Activated naive CD8-positive, alpha-beta T cell treated with anti-CD3 and anti-CD28 coated beads, Interleukin-2, amount 50 U/mL, for 16 hours (primary cell): ENCODE data around the gene CDSN.

Experiments used
- DNase-seq: peaks from one replicate; pipeline ENCODE4 v3.0.0-alpha.2; 2020; ENCODE audit warnings: low read depth, low spot score

CDSN gene

DNA sequence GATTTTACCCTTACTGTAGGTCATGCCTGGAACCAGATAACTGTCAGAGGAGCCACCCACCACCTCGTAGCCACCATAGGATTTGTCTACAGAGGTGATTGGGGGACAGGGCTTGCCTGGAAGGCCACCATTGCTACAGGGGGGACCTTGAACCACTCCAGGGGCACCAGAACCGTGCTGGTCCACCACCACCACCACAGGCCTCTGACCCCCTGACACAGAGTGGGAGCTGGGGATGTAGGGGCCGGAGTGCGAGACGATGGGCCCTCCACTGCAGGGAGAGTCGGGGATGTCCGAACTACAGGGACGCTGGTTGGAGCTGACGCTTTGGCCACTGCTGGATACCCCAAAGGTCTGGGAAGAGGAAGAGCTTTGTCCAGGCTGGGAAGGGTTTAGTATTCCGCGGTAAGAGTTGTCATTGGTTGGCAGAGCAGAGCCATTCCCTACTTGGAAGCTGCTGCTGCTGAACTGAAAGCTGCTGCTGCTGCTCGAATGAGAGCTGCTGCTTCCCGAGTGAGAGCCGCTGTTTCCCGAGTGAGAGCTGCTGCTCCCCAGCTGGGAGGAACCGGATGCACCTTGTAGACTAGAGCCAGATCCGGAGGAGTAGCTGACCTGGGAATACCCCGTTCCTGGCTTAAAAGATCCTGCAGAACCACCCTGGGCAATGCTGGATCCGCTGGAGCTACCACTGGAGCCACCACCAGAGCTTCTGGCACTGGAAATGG lies 3.4 kb downstream of the CDSN start:
- no peak for DNase-seq

DNA sequence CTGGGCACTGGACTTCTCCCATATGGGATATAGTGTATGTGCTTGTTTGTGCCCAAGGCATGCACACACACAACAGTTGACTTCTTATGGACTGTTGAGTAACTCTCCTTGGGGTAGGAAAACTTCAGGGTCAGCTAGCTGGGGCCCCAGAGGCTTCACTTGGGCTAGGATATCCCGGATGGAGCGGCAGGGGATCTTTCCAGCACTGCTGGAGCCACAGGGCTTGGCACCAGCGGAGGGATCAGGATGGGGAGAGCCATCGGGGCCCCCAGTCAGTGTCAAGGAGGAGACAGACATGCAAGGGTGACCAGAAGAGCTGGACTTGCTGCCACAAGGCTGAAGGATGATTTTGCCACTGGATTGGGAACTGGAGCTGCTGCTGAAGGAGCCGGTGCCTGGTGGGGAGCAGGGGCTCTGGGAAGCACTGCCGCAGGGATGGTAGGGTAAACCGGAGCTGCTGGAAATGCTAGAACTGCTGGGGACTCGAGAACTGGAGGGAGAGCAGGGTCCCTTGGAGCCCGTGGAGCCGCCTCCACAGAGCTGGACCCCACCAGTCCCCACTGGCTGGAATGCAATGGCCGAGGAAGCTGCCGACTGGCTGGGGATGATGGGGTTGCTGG lies 4.2 kb downstream of the CDSN start:
- DNase-seq: no peak

DNA sequence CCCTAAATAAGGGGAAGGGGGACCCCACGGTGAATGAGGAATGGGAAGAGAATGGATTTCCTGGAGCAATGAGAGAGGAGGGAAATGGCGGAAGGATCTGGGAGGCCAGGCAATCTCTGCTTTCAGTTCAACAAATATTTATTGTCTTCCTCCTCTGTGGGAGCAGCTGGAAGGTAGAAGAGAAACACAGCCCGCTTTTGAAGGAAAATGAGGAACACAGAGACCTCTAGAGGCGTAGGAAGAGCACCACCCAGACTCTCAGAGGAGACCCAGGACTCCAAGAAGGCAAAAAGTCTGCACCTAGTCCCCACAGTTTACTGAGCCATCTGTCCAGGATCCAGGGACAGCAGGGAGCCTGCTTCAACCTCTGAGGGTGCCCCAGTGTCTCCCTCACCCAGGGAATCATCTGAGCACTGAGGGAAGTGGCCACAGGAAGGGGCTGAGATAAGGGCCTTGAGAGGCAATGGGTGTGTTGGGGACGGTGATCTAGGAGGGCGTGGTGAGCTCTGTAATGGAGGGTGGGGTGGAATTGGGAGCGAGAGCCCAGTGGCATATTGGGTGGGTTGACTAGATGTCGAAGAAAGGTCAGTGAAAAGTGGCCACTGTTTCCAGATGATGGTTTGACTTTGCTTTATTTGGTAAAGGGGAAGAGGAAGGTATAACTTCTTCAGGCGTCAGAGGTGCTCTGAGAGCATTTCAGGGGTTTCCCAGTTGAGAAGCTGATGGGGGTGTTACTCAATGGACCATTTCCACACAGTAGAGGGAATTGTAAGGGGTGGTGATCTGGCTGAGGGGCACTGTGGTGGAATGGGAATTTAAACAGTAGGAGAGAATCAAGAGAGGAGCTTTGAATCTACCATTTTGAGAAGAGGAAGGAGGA lies 5.0 kb downstream of the CDSN start:
- no peak for DNase-seq

DNA sequence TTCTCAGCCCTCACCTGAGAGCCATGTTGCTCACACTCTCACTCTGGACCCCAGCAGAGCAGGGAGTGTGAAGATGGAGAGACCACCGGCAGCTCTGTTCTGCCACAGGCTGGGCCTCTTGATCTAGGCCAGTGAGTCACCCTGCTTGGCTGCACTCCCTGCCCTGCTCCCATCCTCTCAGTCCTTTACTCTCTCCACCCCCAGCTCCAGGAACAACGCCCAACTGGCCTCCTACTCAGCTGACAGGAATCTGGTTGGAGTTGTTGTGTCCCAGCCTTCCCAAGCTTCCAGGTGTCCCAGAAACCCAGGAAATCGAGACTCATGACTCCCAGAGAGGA lies 5.7 kb downstream of the CDSN start, which contains the start of gene PSORS1C1:
Gene PSORS1C1, plus strand, starts transcription at position 260 of the 338 bp plus-strand sequence. CDS start 14,833 bp downstream, outside the sequence.
- no peak for DNase-seq

DNA sequence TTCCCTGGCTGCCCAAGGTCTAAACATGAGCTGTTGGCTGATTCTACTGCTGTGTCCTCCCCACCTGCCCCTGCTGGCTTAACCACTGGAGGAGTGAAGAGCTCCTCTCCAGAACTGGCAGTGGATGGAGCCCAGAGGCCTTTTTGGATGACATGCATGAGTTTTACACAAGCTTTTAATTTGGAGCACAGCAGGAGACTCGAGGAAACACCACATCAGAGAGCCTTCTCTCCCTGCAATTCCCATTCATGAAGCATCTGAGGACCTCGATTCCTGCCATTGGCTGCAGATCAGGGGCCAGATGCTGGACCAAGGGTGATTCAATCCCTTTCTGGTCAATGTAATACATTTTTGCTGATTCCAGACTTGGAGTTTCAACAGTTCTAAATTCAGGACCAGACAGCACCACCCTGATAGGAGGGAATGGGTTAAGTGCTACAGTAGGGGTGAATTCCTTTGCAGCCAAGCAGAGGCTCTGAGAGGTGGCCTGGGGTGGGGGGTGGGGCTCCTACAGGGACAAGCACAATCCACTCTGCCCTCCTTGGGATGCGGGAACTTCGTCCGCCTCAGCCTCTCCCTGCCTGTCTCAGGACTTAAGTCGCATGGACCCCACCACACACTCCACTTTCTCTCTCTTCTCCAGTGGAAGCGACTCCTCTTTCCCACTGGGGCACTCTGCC lies 6.2 kb downstream of the CDSN start:
- no peak for DNase-seq

DNA sequence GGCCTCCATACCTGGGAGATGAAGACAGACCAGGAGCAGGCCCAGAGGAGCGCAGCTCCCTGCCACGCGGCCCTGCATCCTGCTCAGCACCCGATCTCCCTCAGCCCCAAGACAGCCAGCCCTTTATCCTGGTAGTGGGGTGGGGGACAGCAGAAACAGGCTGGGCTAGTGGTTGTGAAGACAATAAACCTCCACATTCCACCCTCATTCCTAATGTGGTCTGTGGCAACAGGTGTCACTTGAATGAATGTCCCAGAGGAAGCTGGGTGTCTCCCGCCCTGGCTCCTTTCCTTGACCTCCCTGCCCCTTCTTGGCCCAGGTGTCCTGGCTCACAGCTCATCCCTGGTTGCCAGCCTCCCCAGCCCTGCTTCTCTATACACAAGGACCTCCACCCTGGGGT lies 7.8 kb downstream of the CDSN start, which contains the start of gene C6orf15:
Gene C6orf15, minus strand, starts transcription at position 98 of the 400 bp plus-strand sequence. Its CDS starts 20 bp downstream, at position 78.
- DNase-seq: no peak

DNA sequence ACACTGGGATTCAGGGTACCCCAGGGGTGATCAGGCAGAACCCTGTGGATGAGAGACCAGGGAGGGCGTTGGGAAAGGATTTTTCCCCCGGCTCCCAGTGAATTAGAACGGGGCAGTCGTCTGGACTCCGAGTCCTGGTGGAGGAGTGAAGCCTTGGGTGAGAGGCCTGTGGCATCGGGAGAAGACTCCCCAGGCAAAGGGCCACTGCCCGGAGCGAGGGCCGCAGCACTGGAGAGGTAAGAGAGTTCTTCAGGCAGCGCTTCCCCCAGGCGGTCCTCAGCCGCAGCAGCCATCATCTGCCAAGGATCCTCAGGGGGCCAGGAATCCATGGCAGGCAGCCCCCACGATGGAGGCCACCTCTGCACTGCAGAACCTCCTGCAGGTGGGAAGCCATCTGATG lies 8.5 kb downstream of the CDSN start:
- no peak for DNase-seq

DNA sequence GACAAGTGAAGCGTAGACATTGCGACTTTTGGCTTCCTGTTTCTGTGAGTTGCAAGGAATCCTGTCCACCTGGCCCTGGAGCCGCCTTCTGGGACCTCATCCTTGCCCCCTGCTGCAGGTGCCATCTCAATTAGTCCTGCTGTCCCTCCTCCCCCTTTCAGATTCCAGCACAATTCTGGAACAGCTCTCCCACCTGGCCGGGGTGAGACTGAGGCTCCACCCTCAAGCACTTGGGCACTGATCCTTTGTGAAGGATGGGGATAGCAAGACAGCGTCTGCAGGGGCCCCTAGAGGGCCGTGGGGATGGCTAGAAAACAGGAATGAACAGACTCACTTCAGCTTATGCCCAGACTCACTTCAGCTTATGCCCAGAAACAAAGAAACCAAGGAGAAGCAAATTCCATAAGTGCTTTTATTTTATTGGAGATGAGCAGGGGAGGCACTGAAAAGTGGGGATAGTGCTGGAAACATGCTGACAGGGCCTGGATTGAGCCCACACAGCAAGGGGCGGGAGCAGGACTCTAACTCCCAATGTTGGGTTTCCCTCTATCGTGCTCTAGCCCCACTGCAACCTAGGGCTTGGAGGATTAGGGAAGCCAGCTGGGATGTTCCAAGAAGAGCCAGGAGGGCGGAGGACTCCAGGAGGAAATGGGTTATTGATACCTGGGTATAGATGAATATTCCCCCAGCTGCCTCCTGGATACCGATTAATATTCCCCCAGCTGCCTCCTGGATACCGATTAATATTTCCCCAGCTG lies 9.2 kb downstream of the CDSN start:
- no peak for DNase-seq

DNA sequence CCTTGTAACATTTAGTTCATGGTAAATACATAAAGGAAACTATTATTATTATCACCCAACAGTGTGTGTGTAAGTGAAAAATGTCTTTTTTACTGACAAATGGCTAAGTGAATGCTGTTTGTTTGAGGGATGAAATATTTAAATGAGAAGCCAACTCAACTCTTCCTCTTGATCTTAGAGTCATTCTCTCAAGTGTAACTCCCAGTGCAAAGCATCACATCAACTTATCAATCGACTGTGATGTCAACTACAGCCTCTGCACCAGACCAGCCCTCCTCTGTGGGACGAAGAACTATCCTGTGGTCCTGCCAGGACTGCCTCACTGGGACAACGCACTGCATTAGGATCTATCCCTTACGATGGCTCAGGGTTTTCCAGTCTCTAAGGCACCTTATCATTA lies 13.2 kb downstream of the CDSN start:
- no peak for DNase-seq

DNA sequence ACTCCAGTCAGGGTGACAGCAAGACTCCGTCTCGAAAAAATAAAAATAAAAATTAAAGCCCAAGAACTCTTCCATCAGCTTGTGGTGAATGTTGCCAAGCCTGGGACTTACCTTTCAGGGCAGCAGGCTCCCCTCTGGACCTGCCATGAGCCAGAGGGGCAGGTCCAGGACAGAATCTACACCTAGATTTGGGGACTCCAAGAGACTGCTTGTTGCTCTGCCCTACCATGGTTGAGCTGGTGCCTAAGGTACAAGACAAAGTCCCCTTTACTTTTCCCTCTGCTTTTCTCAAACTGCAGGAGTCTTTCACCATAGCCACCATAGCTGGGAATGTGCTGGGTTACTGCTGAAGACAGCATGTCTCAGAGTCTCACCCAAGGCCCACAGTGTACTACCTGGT lies 17.1 kb downstream of the CDSN start:
- DNase-seq: no peak

DNA sequence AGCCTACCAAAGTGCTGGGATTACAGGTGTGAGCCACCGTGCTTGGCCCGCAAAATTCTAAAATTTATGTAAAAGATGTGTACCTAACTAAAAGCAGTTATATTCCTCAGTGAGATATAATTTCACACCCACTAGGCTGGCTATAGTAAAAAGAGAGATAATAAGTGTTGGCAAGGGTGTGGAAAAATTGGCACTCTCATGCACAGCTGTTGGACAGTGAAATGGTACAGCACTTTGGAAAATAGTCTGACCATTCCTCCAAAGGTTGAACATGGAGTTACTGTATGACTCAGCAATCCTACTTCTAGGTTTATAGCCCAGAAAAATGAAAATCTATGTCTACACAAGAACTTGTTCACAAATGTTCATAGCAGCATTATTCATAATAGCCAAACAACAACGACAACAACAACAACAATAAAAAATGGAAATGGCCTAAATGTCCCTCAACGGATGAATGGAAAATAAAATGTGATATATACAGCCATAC lies 21.8 kb downstream of the CDSN start:
- no peak for DNase-seq

DNA sequence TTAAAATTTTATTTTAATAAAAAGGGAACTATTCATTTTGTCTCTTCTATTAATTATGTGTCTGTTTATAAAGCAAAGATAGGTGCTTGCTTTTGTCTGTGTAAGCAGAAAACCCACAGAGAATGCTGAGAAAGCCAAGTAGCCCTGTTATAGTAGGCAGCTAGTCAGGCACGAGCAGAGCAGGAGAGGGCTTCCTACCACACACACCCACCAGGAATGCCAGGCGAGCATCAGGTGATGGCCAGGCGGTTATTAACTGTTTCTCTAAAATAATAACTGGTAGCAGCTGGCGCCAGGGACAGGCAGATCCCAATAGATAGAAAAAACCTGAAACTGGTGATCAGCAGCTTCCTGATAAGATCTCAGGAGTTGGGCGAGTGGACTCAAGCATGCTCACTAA lies 23.6 kb downstream of the CDSN start:
- DNase-seq: no peak

DNA sequence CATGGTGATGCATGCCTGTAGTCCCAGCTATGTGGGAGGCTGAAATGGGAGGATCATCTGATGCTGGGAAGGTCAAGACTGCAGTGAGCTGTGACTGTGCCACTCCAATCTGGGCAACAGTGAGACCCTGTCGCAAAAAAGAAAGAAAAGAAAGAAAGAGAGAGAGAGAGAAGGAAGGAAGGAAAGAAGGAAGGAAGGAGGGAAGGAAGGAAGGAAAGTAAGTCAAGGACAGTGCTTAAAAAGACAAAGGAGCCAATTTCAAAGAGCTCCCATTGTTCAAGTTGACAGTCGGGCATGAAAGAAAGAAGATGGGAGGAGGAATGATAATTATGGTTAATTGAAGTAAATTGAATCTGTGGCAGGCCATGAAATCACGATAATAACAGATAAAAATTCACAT lies 24.0 kb downstream of the CDSN start:
- no peak for DNase-seq

DNA sequence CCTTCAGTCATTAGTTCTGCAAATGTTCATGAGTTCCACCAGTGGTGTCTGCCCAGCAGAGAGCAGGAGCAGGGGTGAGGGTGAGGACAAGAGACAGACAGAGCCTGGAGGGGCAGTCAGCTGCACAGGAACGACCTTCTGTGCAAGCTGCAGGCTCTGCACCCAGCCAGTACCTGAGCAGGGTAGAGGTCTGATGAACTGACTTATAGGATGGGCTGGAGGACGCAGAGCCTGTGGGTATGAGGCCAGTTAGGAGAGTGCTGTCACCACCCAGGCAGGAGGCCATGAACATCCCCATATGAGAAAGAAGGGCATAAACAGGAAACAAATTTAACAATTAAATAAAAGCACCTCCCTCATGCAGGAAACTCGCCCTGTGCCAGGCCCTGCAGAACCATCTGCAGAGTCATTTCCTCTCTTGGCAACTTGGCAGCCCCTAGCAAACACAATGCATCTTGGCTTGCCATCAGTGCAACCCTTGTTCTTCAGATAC lies 25.8 kb downstream of the CDSN start:
- no peak for DNase-seq

DNA sequence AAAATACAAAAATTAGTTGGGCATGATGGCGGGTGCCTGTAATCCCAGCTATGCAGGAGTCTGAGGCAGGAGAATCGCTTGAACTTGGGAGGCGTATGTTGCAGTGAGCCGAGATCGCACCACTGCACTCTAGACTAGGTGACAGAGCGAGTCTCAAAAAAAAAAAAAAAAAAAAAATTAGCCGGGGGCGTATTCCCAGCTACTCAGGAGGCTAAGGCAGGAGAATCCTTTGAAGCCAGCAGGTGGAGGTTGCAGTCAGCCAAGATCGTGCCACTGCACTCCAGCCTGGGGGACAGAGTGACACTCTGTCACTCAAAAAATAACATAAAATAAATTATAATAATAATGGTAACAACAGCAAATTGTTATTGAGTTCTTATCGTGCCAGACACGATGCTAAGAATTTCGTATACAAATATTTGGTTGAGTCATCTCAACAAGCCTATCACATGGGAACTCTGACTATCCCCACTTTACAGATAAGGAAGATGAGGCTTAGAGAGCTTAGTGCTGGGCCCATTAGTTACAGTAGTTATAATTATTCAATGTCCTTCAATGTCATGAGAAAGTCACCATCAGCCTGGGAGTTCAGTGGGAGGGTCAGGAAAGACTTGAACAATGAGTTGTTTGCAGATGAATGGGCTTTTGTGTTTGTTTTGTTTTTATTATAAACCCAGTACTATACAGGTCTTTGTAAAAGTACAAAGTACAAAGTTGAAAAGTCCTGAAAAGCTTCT lies 27.3 kb downstream of the CDSN start:
- DNase-seq: no peak

DNA sequence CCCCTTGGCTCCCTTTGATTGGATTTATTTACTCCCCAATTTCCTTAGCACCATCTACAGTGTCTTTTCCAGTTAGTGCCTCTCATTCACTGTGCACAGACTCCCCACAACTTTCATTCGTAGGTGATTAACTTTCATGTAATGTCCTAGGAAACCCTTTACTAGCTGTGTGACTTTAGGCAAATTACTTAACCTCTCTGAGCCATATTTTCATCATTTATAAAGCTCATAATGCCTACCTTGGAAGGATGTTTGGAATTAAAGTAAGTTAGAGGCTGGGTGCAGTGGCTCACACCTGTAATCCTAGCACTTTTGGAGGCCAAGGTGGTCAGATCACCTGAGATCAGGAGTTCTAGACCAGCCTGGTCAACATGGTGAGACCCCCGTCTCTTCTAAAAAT lies 28.0 kb downstream of the CDSN start:
- DNase-seq: no peak

DNA sequence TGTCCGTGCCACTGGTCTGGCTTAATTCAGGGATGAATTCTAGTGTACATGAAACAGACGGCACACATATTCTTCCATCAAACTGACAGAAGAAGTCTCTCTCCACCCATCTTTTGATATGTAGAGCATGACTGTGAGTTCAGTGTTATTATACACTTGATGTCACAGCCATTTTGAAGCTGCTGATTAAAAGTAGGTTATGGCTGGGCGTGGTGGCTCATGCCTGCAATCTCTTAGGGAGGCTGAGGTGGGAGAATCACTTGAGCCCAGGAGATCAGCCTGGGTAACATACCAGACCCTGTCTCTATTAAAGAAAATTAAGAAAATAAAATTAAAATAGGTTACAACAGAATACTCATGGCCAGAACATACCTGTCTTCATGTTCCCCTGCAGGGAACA lies 28.6 kb downstream of the CDSN start:
- DNase-seq: no peak

DNA sequence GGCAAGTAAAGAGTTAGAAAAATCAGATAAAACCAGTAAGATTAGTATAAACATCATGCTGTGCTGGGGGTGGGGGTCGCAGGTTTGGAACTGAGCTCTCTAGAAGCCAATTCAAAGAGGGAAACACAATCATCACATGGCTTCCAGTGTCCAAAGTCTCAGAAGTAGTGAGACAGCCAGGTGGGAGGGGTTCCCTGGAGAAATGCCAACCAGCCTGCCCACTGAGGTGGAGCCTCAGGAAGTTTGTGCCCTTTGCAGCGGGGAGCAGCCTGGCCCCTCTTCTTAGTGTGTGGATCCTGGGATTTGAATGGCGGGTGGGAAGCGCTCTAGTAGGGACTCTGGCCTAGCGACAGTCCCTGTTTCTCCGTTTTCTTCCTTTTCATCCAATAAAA lies 29.3 kb downstream of the CDSN start:
- no peak for DNase-seq

DNA sequence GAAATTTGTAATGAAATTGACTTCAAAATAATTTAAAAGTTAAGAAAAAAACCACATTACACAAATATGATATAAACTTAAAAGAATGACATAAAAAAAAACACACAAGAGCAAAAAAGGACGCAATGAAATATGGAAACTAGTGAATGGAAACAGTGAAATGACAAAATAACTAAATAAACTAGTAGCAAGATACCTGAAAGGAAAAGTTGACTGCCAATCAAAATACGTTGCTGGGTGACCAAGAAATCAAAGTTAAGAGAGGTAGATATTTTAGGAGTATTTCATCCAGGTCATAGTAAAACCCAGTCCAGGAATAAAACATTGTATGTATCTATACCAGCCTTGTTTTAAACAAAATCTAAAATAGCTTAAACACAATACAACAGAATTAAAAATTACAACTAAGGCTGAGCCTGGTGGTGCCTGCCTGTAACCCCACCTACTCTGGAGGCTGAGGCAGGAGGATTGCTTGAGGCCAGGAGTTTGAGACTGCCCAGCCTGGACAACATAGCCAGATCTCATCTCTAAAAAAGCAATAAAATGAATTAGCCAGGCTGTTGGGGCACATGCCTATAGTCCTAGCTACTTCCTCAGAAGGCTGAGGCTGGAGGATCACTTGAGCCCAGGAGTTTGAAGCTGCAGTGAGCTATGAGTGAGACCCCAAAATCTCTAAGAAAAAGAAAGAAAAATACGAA lies 29.8 kb downstream of the CDSN start:
- DNase-seq: no peak
